CD4-positive, alpha-beta T cell (primary cell): Measurements from ENCODE around the gene TLNRD1. TPM values are rescaled to one million over a fixed set of nuclear protein-coding genes. Genes with fewer than 3 reads are reported as not detected.

Experiments
- ATAC-seq: fragments of 200-7000 bp; cut with Tn5 transposase; one replicate; pipeline ENCODE4 v1.10.0; 2022; ENCODE audit warnings: mild to moderate bottlenecking; ENCODE audit not compliant: poor library complexity
- CTCF ChIA-PET: fragments of 350-600 bp; sonication (Branson Sonifier 250); formaldehyde crosslinking; loops from one replicate; lab custom pipeline; 2021; ENCODE audit warnings: antibody characterized with exemption, inconsistent platforms; lab: Charles Lee
- POLR2A ChIA-PET: fragments of 350-600 bp; sonication (Branson Sonifier 250); formaldehyde crosslinking; loops from one replicate; lab custom pipeline; 2021; ENCODE audit warnings: antibody characterized with exemption, inconsistent platforms; lab: Charles Lee
- DNase-seq, 14 experiments: peaks; one replicate each; pipeline ENCODE4 v3.0.0-alpha.2; 2013 to 2020; ENCODE audit warnings: mixed read lengths in 2 of 14
- H3K27ac ChIP-seq, 2 donors: one replicate each; pipeline versions ENCODE4 v1.5.1 to v1.7.0; 2013; ENCODE audit warnings: low read length in 2 of 2, low read depth in 1 of 2, mild to moderate bottlenecking in 1 of 2
- H3K27me3 ChIP-seq, 2 experiments: 1 replicate in 1 of 2; 2 replicates in 1 of 2; pipeline versions ENCODE4 v1.6.1 to v1.7.0; 2013; ENCODE audit warnings: low read length in 2 of 2, control low read depth in 1 of 2, mild to moderate bottlenecking in 1 of 2, moderate library complexity in 1 of 2; ENCODE audit not compliant: insufficient read depth in 2 of 2, control insufficient read depth in 1 of 2
- H3K36me3 ChIP-seq: one replicate; pipeline ENCODE4 v1.6.1; 2013; ENCODE audit warnings: low read length, control low read depth; ENCODE audit not compliant: insufficient read depth
- H3K4me1 ChIP-seq: one replicate; pipeline ENCODE4 v1.6.1; 2013; ENCODE audit warnings: low read length, control low read depth; ENCODE audit not compliant: insufficient read depth
- H3K4me3 ChIP-seq: one replicate; pipeline ENCODE4 v1.5.1; 2013; ENCODE audit warnings: mild to moderate bottlenecking, low read length, moderate library complexity
- H3K9me3 ChIP-seq, 2 experiments: 1 replicate in 1 of 2; 2 replicates in 1 of 2; pipeline versions ENCODE4 v1.6.1 to v1.7.0; 2013; ENCODE audit warnings: low read length in 2 of 2, mild to moderate bottlenecking in 2 of 2, control low read depth in 1 of 2, moderate library complexity in 1 of 2; ENCODE audit not compliant: control insufficient read depth in 1 of 2, insufficient read depth in 1 of 2
- H3K27ac Mint-ChIP-seq: one replicate; pipeline ENCODE4 v1.8.0; 2020; ENCODE audit warnings: mixed read lengths
- H3K27me3 Mint-ChIP-seq: one replicate; pipeline ENCODE4 v1.8.0; 2021; ENCODE audit warnings: mixed read lengths
- H3K36me3 Mint-ChIP-seq: one replicate; pipeline ENCODE4 v1.8.0; 2021; ENCODE audit warnings: low read depth, mixed read lengths
- H3K4me1 Mint-ChIP-seq: one replicate; pipeline ENCODE4 v1.8.0; 2021; ENCODE audit warnings: low read depth, mixed read lengths
- H3K4me3 Mint-ChIP-seq: one replicate; pipeline ENCODE4 v1.8.0; 2020; ENCODE audit warnings: mild to moderate bottlenecking, mixed read lengths
- H3K9me3 Mint-ChIP-seq: one replicate; pipeline ENCODE4 v1.8.0; 2020; ENCODE audit warnings: mixed read lengths
- intact Hi-C, 2 experiments: fragments of 100-400 bp; cut with DNase I in 1 of 2; cut with micrococcal nuclease in 1 of 2; formaldehyde crosslinking; loops; one replicate each; pipeline versions ENCODE4 v1.15.1 to v1.9.0; 2023 to 2025; cut with DNase I, micrococcal nuclease
- total RNA-seq, 174 experiments: library from RNA in 2 of 174; stranded (reverse) in 2 of 174; gene quantifications; one replicate each; pipeline ENCODE4 v1.2.3 and lab custom pipeline; 2021 to 2026
- TF ChIP-seq, protein P1 (sequence below): fragments of 200-600 bp; IDR thresholded peaks from one replicate; pipeline ENCODE4 v1.8.0; 2022; ENCODE audit warnings: antibody characterized with exemption, mild to moderate bottlenecking

The TLNRD1 gene
- total RNA-seq, 2 experiments from 2014 or later: 10.5 to 12.3 TPM

DNA sequence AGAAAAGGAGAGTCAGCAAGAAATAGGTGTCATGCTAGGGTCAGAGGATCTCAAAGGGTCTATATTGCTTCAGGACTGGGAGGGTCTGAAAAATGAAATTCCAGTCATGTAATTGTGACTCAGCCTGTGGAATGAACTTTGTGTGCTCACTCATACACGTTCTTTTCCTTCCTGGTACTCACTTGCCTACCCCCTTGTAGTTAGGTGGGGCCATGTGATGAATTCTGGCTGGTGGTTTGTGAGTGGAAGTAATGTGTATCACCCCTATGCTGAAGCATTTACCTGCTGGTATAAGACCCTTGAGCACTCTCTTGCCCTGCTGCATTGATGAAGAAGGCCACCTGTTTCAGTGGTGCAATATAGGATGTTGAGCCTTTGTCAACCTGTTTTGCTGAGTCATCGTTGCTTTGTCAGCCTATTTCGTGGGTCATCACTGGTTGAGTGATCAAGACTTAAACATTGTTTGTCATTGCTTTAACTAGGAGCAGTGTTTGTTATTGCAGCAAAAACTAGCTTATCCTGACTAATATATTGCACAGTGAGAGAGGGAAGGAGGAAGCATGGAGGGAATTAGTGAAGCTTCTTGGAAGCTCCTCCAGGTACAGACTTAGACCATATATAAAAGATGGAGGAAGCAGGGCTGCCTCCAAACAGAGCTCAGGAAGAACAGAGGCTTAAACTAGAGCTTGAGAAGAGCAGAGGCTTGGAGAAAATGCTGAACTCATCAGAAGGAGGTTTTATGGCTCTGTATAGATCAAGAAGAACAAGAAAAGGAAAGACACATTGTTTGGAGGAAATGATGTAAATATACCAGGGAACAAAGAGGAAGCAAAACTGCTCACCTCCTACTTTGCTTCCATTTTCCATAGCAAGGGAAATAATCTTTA, 28.9 kb downstream of the TLNRD1 start:
- Histone ChIP-seq H3K27ac (no peak overlapping the region), H3K4me1 (no peaks in the 10 kb centered on the region), H3K4me3 (no peak overlapping the region), H3K9me3 (no peaks in the 10 kb centered on the region), H3K27me3 (no peaks in the 10 kb centered on the region), H3K36me3 (no peaks in the 10 kb centered on the region)
- TF ChIP-seq, protein P1, sequence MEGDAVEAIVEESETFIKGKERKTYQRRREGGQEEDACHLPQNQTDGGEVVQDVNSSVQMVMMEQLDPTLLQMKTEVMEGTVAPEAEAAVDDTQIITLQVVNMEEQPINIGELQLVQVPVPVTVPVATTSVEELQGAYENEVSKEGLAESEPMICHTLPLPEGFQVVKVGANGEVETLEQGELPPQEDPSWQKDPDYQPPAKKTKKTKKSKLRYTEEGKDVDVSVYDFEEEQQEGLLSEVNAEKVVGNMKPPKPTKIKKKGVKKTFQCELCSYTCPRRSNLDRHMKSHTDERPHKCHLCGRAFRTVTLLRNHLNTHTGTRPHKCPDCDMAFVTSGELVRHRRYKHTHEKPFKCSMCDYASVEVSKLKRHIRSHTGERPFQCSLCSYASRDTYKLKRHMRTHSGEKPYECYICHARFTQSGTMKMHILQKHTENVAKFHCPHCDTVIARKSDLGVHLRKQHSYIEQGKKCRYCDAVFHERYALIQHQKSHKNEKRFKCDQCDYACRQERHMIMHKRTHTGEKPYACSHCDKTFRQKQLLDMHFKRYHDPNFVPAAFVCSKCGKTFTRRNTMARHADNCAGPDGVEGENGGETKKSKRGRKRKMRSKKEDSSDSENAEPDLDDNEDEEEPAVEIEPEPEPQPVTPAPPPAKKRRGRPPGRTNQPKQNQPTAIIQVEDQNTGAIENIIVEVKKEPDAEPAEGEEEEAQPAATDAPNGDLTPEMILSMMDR: no peak
- Mint-ChIP-seq H3K36me3 (no peaks in the 10 kb centered on the region), H3K4me1 (no peaks in the 10 kb centered on the region), H3K27ac (no peak overlapping the region), H3K4me3 (no peak overlapping the region), H3K27me3 (no peaks in the 10 kb centered on the region), H3K9me3 (no peaks in the 10 kb centered on the region)
- ChIA-PET CTCF (no interaction called here), POLR2A (no interaction called here)
- ATAC-seq (no peak), DNase-seq (peak in 2 of 14 experiments; percentile 9 to 30)
- intact Hi-C loops: no loop called here

DNA sequence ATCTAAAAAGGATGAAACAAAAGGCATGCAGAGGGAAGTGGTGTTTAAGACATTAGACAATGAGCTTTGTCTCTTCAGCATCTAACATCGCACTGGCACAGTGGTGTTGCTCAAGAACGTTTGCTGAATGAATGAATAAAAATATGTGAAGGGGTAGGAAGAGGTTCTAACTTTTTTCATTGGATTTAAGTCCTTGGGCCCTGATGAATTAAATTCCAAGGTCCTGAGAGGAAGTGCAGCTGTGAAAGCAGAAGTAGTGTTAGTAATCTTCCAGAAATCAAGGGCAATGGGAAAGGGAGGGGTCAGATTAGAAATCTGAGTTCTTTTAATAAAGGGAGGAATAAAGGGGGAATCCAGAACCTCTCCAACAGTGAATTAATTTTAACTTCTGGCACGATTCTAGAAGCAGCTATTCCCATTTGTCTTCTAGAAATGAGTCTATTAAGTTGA, 29.6 kb downstream of the TLNRD1 start:
- Mint-ChIP-seq H3K9me3 (no peaks in the 10 kb centered on the region), H3K4me3 (no peak overlapping the region), H3K27me3 (no peaks in the 10 kb centered on the region), H3K4me1 (no peaks in the 10 kb centered on the region), H3K36me3 (no peaks in the 10 kb centered on the region), H3K27ac (no peak overlapping the region)
- no peaks in the 10 kb centered on the region for H3K27me3 ChIP-seq
- no peaks in the 10 kb centered on the region for H3K4me1 ChIP-seq
- intact Hi-C loops: no loop called here
- TF ChIP-seq, protein P1: no peak
- no peaks in the 10 kb centered on the region for H3K36me3 ChIP-seq
- ATAC-seq (no peak), DNase-seq (no peak)
- H3K4me3 ChIP-seq: no peak overlapping the region
- H3K9me3 ChIP-seq: no peaks in the 10 kb centered on the region
- CTCF ChIA-PET: no interaction called here
- no peak overlapping the region for H3K27ac ChIP-seq
- POLR2A ChIA-PET: no interaction called here

DNA sequence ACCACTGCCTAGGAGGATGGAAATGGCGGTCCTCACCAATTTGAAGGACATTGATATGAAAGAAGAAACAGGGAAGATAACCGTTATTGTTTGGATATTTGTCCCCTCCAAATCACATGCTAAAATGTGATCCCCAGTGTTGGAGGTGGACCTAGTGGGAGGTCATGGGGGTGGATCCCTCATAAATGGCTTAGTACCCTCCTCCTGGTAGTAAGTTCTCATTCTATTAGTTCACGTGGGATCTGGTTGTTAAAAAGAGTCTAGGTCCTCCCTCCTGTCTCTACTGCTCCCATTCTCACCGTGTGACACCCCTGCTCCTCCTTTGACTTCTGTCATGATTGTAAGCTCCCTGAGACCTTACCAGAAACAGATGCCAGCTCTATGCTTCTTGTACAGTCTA, 30.5 kb downstream of the TLNRD1 start:
- no peaks in the 10 kb centered on the region for H3K9me3 ChIP-seq
- ATAC-seq: no peak
- no peaks in the 10 kb centered on the region for H3K27me3 Mint-ChIP-seq
- H3K4me1 Mint-ChIP-seq: no peaks in the 10 kb centered on the region
- H3K4me3 ChIP-seq: no peak overlapping the region
- TF ChIP-seq, protein P1: no peak
- H3K36me3 Mint-ChIP-seq: no peaks in the 10 kb centered on the region
- H3K27me3 ChIP-seq: no peaks in the 10 kb centered on the region
- no peak overlapping the region for H3K4me3 Mint-ChIP-seq
- no peak overlapping the region for H3K27ac ChIP-seq
- H3K4me1 ChIP-seq: no peaks in the 10 kb centered on the region
- H3K36me3 ChIP-seq: no peaks in the 10 kb centered on the region
- no peaks in the 10 kb centered on the region for H3K9me3 Mint-ChIP-seq
- CTCF ChIA-PET: interaction anchor here (1.7 kb wide), 1 partner anchor 234 kb away, joined by 4 read pairs; no protein-coding TSS in a partner anchor
- POLR2A ChIA-PET: no interaction called here
- H3K27ac Mint-ChIP-seq: no peak overlapping the region
- intact Hi-C loops: no loop called here
- no peak for DNase-seq
